Measurements from ENCODE around the gene GNPTG.

Gene GNPTG

GRCh38 chr16:1392826-1393225 is 41.1 kb downstream of the GNPTG start:
- DNase-seq (ENCODE audit: low read depth) = no peak
- no peak for TF ChIP-seq CTCF (conservative IDR thresholded peaks at IDR 0.05; ENCODE audit: low read depth, low read length)
- no peak overlapping the region for H3K4me3 ChIP-seq (ENCODE audit: low read length)

- no peak overlapping the region for H3K4me3 ChIP-seq (ENCODE audit: low read length)
- no peak for TF ChIP-seq CTCF (conservative IDR thresholded peaks at IDR 0.05; ENCODE audit: low read depth, low read length)
- DNase-seq (ENCODE audit: low read depth) = no peak
Measured at GRCh38 chr16:1393613-1394176, 42.0 kb downstream of the GNPTG start.

- DNase-seq (ENCODE audit: low read depth) = no peak
- TF ChIP-seq CTCF (conservative IDR thresholded peaks at IDR 0.05; ENCODE audit: low read depth, low read length) = no peak
- no peak overlapping the region for H3K4me3 ChIP-seq (ENCODE audit: low read length)
Measured at GRCh38 chr16:1394367-1394951, 42.7 kb downstream of the GNPTG start.

- no peak for TF ChIP-seq CTCF (conservative IDR thresholded peaks at IDR 0.05; ENCODE audit: low read depth, low read length)
Measured at GRCh38 chr16:1395444-1396031, 43.8 kb downstream of the GNPTG start.

GRCh38 chr16:1397779-1398178 is 46.0 kb downstream of the GNPTG start:
- no peak overlapping the region for H3K4me3 ChIP-seq (ENCODE audit: low read length)
- DNase-seq (ENCODE audit: low read depth) = no peak

More at GRCh38 chr16:1395444-1396031, 43.8 kb downstream of the GNPTG start:
- DNase-seq (ENCODE audit: low read depth) = no peak
- no peak overlapping the region for H3K4me3 ChIP-seq (ENCODE audit: low read length)

GRCh38 chr16:1398351-1398750 is 46.6 kb downstream of the GNPTG start:
- DNase-seq (ENCODE audit: low read depth) = no peak
- no peak overlapping the region for H3K4me3 ChIP-seq (ENCODE audit: low read length)
- TF ChIP-seq CTCF (conservative IDR thresholded peaks at IDR 0.05; ENCODE audit: low read depth, low read length) = no peak

More at GRCh38 chr16:1397779-1398178, 46.0 kb downstream of the GNPTG start:
- TF ChIP-seq CTCF (conservative IDR thresholded peaks at IDR 0.05; ENCODE audit: low read depth, low read length) = no peak
